ENCODE results near the gene GRID2IP.
"Not testable (repeated sequence)": the region's sequence is repeated elsewhere in the genome, so short reads cannot be mapped to it uniquely, and the experiment has no call there.

GRID2IP gene

DNA sequence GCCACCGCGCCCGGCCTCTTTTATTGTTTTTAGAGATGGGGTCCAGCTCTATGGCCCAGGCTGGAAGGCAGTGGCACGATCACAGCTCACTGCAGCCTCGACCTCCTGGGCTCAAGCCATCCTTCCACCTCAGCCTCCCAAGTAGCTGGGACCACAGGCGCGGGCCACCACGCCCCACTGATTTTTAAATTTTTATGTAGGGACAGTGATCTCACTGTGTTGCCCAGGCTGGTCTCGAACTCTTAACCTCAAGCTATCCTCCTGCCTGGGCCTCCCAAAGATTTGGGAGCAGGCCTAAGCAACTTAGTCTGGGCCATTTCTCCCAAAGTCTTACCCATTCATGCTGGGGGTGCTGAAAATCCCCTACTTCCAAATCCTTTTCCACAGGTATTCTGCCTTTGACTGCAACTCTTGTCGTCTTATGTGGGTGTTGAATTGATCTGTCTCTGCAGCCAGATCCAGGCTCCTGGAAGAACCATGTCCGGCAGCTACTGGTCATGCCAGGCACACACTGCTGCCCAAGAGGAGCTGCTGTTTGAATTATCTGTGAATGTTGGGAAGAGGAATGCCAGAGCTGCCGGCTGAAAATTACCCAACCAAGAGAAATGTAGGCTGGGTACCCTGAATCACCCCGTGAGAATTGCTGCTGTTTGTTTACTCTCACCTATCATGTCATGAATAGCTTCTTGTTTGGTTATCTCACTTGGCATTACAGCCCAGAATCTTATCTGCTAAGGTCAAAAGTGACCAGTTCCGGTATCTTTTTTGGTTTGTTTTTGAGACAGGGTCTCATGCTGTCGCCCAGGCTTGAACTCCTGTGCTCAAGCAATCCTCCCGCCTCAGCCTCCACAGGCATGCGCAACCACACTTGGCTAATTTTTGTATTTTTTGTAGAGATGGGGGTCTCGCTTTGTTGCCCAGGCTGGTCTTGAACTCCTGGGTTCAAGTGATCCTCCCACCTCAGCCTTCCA is 27.1 kb upstream of the GRID2IP start:
- peak; percentile 12 for DNase-seq
- Histone ChIP-seq H3K27ac (ENCODE audit: low read length, poor library complexity, severe bottlenecking) (no peak overlapping the region), H3K27me3 (ENCODE audit: control insufficient read depth in 1 of 2, insufficient read depth in 1 of 2, low read length in 2 of 2) (no peaks in the 10 kb centered on the region), H3K79me1 (replicated peaks; ENCODE audit: low read length, poor library complexity, severe bottlenecking) (peaks cover 9% of the 10 kb centered on the region), H3K9me3 (ENCODE audit: control insufficient read depth, low read length) (no peaks in the 10 kb centered on the region), H3K4me1 (ENCODE audit: control insufficient read depth, insufficient read depth, low read depth, low read length) (peaks cover 12% of the 10 kb centered on the region), H3K4ac (ENCODE audit: low read depth in 1 of 2, low read length in 2 of 2) (no peak overlapping the region), H2BK12ac (ENCODE audit: low read length in 2 of 2) (no peak overlapping the region), H4K91ac (ENCODE audit: low read length) (peak overlapping the region; percentile 55), H2AFZ (ENCODE audit: low read depth, low read length) (no peak overlapping the region), H3K23ac (ENCODE audit: low read length in 2 of 2) (no peak overlapping the region), H2BK5ac (ENCODE audit: low read depth, low read length, poor library complexity, severe bottlenecking) (no peak overlapping the region), H3K18ac (ENCODE audit: low read depth in 1 of 2, low read length in 2 of 2) (no peak overlapping the region), H3K9ac (ENCODE audit: low read length) (peak overlapping the region; percentile 90), H2AK5ac (ENCODE audit: low read length, severe bottlenecking) (no peak overlapping the region), H3K4me3 (ENCODE audit: insufficient read depth in 1 of 2, low read depth in 1 of 2, low read length in 2 of 2) (peak overlapping the region in 1 of 2 experiments; percentile 86), H2BK15ac (ENCODE audit: low read depth, poor library complexity, severe bottlenecking) (no peak overlapping the region), H3K14ac (ENCODE audit: low read length in 2 of 2) (no peak overlapping the region), H4K8ac (ENCODE audit: low read length) (peak overlapping the region; percentile 72), H3K36me3 (ENCODE audit: control insufficient read depth in 1 of 2, insufficient read depth in 2 of 2, low read depth in 1 of 2, low read length in 2 of 2) (peaks cover 18 to 33% of the 10 kb centered on the region in 2 experiments), H2BK120ac (ENCODE audit: low read depth, low read length) (no peak overlapping the region), H3K4me2 (ENCODE audit: low read length, poor library complexity, severe bottlenecking) (no peak overlapping the region)
- 89% methylated on average over 14 of the region's 18 CpGs for WGBS

DNA sequence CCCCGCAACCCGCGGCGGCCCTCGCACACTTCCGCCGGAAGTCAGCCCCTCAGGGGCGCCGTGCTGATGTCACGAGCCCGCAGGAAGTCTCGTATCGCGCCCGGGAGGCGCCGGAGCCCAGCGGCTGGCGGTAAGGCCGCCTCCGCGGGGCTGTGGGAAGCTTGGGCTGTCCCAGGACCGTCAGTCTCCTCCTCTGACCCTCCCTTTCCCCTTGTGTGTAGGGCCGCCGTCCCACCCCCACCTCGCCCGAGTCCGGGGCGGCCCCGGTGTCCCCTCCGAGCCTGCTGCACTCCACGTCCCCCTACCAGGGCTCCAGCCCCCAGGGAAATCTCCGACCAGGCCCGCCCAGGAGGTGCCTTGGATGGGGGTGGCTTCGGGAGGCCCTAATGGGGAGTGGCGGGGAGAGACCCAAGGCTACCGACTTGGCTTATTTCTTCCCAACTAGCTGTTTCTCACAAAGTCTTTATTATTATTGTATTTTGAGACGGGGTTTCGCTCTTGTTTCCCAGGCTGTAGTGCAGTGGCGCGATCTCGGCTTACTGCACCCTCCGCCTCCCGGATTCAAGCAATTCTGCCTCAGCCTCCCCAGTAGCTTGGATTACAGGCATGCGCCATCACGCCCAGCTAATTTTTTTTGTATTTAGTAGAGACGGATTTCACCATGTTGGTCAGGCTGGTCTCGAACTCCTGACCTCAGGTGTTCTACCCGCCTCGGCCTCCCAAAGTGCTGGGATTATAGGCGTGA is 26.3 kb upstream of the GRID2IP start, which contains the start of gene ZDHHC4:
Gene ZDHHC4 (plus strand): TSS at position 86 of the 745 bp plus-strand sequence. CDS start 3,108 bp downstream, outside the sequence.
- 39% methylated on average over 29 of the region's 51 CpGs for WGBS

DNA sequence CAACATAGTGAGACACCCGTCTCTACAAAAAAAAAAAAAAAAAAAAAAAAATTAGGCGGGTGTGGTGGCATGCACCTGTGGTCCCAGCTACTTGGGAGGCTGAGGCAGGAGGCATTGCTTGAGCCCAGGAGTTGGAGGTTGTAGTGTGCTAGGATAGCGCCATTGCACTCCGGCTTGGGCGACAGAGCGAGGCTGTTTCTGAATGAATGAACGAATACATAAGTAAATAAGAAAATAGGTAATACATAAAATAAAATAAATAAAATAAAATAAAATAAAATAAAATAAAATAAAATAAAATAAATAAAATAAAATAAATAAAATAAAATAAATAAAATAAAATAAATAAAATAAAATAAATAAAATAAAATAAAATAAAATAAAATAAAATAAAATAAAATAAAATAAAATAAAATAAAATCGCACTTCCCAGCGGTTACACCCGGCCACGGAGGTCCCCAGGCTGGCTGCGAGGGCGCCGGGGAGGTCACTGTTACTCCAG is 25.7 kb upstream of the GRID2IP start:
- not testable (repeated sequence) for H3K27ac ChIP-seq (ENCODE audit: low read length, poor library complexity, severe bottlenecking); H2AFZ ChIP-seq (ENCODE audit: low read depth, low read length); H2AK5ac ChIP-seq (ENCODE audit: low read length, severe bottlenecking); H3K27me3 ChIP-seq (ENCODE audit: control insufficient read depth in 1 of 2, insufficient read depth in 1 of 2, low read length in 2 of 2); H2BK120ac ChIP-seq (ENCODE audit: low read depth, low read length); H3K9me3 ChIP-seq (ENCODE audit: control insufficient read depth, low read length); DNase-seq; H3K14ac ChIP-seq (ENCODE audit: low read length in 2 of 2); H2BK15ac ChIP-seq (ENCODE audit: low read depth, poor library complexity, severe bottlenecking); H3K23ac ChIP-seq (ENCODE audit: low read length in 2 of 2); H3K79me1 ChIP-seq (replicated peaks; ENCODE audit: low read length, poor library complexity, severe bottlenecking); H3K4ac ChIP-seq (ENCODE audit: low read depth in 1 of 2, low read length in 2 of 2); H2BK12ac ChIP-seq (ENCODE audit: low read length in 2 of 2)
- Histone ChIP-seq H3K4me1 (ENCODE audit: control insufficient read depth, insufficient read depth, low read depth, low read length) (peaks cover 12% of the 10 kb centered on the region), H3K4me3 (ENCODE audit: insufficient read depth in 1 of 2, low read depth in 1 of 2, low read length in 2 of 2) (peak overlapping the region; percentile 73 to 86), H4K8ac (ENCODE audit: low read length) (peak overlapping the region; percentile 99), H3K18ac (ENCODE audit: low read depth in 1 of 2, low read length in 2 of 2) (peak overlapping the region in 1 of 2 experiments; percentile 29), H4K91ac (ENCODE audit: low read length) (peak overlapping the region; percentile 54), H3K36me3 (ENCODE audit: control insufficient read depth in 1 of 2, insufficient read depth in 2 of 2, low read depth in 1 of 2, low read length in 2 of 2) (peaks cover 9 to 18% of the 10 kb centered on the region in 2 experiments), H3K9ac (ENCODE audit: low read length) (peak overlapping the region; percentile 90), H3K4me2 (ENCODE audit: low read length, poor library complexity, severe bottlenecking) (peak overlapping the region; percentile 66), H2BK5ac (ENCODE audit: low read depth, low read length, poor library complexity, severe bottlenecking) (peak overlapping the region; percentile 22)
- WGBS = 26% methylated on average over 8 of the region's 14 CpGs

More for the DNA sequence above, 26.3 kb upstream of the GRID2IP start, which contains the start of gene ZDHHC4:
- Histone ChIP-seq H3K4me2 (ENCODE audit: low read length, poor library complexity, severe bottlenecking) (peak within 1 kb of the TSS; percentile 66), H3K36me3 (ENCODE audit: control insufficient read depth in 1 of 2, insufficient read depth in 2 of 2, low read depth in 1 of 2, low read length in 2 of 2) (peaks cover 11 to 24% of the 10 kb centered on the region in 2 experiments), H3K27me3 (ENCODE audit: control insufficient read depth in 1 of 2, insufficient read depth in 1 of 2, low read length in 2 of 2) (peaks cover 2 to 3% of the 10 kb centered on the region in 2 experiments), H4K91ac (ENCODE audit: low read length) (peak within 1 kb of the TSS; percentile 98), H3K18ac (ENCODE audit: low read depth in 1 of 2, low read length in 2 of 2) (peak within 1 kb of the TSS; percentile 29 to 91), H3K27ac (ENCODE audit: low read length, poor library complexity, severe bottlenecking) (peak within 1 kb of the TSS; percentile 13), H3K9me3 (ENCODE audit: control insufficient read depth, low read length) (no peaks in the 10 kb centered on the region), H3K23ac (ENCODE audit: low read length in 2 of 2) (no peak within 1 kb of the TSS), H2BK5ac (ENCODE audit: low read depth, low read length, poor library complexity, severe bottlenecking) (peak within 1 kb of the TSS; percentile 22), H2BK120ac (ENCODE audit: low read depth, low read length) (peak within 1 kb of the TSS; percentile 54), H2BK12ac (ENCODE audit: low read length in 2 of 2) (peak within 1 kb of the TSS in 1 of 2 experiments; percentile 18), H3K14ac (ENCODE audit: low read length in 2 of 2) (peak within 1 kb of the TSS; percentile 37 to 77), H3K79me1 (replicated peaks; ENCODE audit: low read length, poor library complexity, severe bottlenecking) (peaks cover 9% of the 10 kb centered on the region), H2AFZ (ENCODE audit: low read depth, low read length) (no peak within 1 kb of the TSS), H3K9ac (ENCODE audit: low read length) (peak within 1 kb of the TSS; percentile 90), H3K4me1 (ENCODE audit: control insufficient read depth, insufficient read depth, low read depth, low read length) (peaks cover 12% of the 10 kb centered on the region), H2BK15ac (ENCODE audit: low read depth, poor library complexity, severe bottlenecking) (peak within 1 kb of the TSS; percentile 78), H4K8ac (ENCODE audit: low read length) (peak within 1 kb of the TSS; percentile 99), H2AK5ac (ENCODE audit: low read length, severe bottlenecking) (no peak within 1 kb of the TSS), H3K4me3 (ENCODE audit: insufficient read depth in 1 of 2, low read depth in 1 of 2, low read length in 2 of 2) (peak within 1 kb of the TSS; percentile 73 to 86), H3K4ac (ENCODE audit: low read depth in 1 of 2, low read length in 2 of 2) (peak within 1 kb of the TSS; percentile 24 to 95)
- peak; percentile 89 for DNase-seq

Measured in mesenchymal stem cell (in vitro differentiated cells and primary cell).